ENCODE results near the gene FIGNL2.
"Not testable (repeated sequence)": the region's sequence is repeated elsewhere in the genome, so short reads cannot be mapped to it uniquely, and the experiment has no call there.

Gene FIGNL2

GRCh38 chr12:51848326-51848727, at the start of gene FIGNL2:
FIGNL2 (minus strand) TSS chr12:51848718; CDS start chr12:51822413, 26,305 bp downstream.
- FAIRE-seq = no peak

GRCh38 chr12:51897181-51897580, 48.7 kb upstream of the FIGNL2 start:
- FAIRE-seq = no peak

- FAIRE-seq = no peak
These were observed 47.7 kb upstream of the FIGNL2 start for GRCh38 chr12:51896236-51896635.

- FAIRE-seq = no peak
These were observed 47.0 kb upstream of the FIGNL2 start for GRCh38 chr12:51895378-51896135.

- no peak for FAIRE-seq
These were observed 45.3 kb upstream of the FIGNL2 start for GRCh38 chr12:51893786-51894185.

- FAIRE-seq = peak; percentile 96
These were observed 43.3 kb upstream of the FIGNL2 start for GRCh38 chr12:51891843-51892242.

GRCh38 chr12:51890511-51891171, 42.1 kb upstream of the FIGNL2 start:
- no peak for FAIRE-seq

GRCh38 chr12:51890133-51890464, 41.6 kb upstream of the FIGNL2 start:
- no peak for FAIRE-seq

GRCh38 chr12:51889216-51890132, 41.0 kb upstream of the FIGNL2 start:
- no peak for FAIRE-seq

GRCh38 chr12:51888316-51889215, 40.0 kb upstream of the FIGNL2 start:
- FAIRE-seq = no peak

GRCh38 chr12:51887476-51888315, 39.2 kb upstream of the FIGNL2 start, which contains the start of gene ANKRD33:
ANKRD33 (plus strand) TSS chr12:51888103; CDS start chr12:51888187, 84 bp downstream.
- FAIRE-seq = no peak

GRCh38 chr12:51886021-51886710, 37.6 kb upstream of the FIGNL2 start:
- no peak for FAIRE-seq

GRCh38 chr12:51885294-51886020, 36.9 kb upstream of the FIGNL2 start:
- not testable (repeated sequence) for FAIRE-seq

- FAIRE-seq = no peak
These were observed 36.2 kb upstream of the FIGNL2 start for GRCh38 chr12:51884676-51885229.

- no peak for FAIRE-seq
These were observed 35.6 kb upstream of the FIGNL2 start for GRCh38 chr12:51883998-51884675.

- FAIRE-seq = no peak
These were observed 34.8 kb upstream of the FIGNL2 start for GRCh38 chr12:51883295-51883694.

GRCh38 chr12:51879102-51879501, 30.6 kb upstream of the FIGNL2 start:
- FAIRE-seq = no peak

GRCh38 chr12:51874486-51874885, 26.0 kb upstream of the FIGNL2 start:
- FAIRE-seq = no peak

- FAIRE-seq = no peak
These were observed 25.5 kb upstream of the FIGNL2 start for GRCh38 chr12:51874000-51874399.
